Measurements from ENCODE around the gene SYT1.

The SYT1 gene

DNA sequence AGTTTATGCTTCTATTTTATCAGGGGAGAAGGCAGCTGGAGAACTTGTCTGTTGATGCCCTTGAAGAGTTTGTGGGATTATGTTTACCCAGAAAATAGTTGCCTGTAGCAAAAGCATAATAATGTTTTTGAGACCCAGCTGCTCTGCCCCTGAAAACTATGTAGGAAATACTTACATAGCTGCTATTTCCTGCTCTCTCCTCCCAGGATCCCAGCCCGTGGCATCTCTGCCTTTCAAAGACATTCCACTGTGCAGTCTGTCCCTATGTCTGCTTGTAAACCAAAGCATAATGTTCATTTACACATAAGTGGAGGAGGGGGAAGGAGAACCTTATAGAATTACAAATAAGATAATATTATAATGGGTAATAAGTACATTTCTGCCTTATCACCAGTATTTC is 198.7 kb downstream of the SYT1 start:
- DNase-seq: no peak

DNA sequence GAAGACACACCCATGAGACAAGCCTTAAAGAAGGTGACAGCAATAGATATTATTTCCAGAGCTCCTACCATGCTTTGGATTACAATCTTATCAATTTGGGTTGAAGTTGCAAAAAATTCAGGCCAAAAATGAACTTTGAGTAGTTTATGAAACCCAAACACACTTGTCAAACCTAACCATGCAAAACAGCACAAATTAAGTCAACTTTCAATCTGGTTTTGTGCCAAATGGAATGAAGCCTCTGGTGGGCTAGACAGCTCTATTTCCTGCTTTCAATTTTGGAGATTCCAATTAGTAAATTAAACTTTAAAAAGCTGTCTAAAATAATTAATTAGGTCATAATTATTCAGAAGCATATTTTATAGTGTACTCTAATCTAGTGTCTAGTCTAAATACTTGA is 203.4 kb downstream of the SYT1 start:
- DNase-seq: no peak

DNA sequence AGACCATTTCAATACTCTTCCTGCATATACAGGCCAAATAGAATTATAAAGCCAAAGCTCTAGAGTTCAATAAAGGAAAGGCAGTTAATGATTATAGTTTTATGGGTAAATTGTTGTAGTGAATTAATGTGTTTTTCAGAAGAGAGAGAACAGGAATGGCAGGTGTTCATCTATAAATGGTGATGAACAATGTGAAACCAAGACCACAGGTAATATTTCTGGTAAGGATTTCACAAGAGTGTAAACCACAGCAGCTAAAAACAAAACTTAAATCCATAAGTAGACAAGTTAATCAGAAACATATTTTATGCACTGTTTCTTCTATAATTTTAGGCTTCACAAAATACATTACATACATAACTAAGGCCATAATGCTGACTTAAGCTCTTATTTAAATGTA is 204.4 kb downstream of the SYT1 start:
- DNase-seq: no peak

DNA sequence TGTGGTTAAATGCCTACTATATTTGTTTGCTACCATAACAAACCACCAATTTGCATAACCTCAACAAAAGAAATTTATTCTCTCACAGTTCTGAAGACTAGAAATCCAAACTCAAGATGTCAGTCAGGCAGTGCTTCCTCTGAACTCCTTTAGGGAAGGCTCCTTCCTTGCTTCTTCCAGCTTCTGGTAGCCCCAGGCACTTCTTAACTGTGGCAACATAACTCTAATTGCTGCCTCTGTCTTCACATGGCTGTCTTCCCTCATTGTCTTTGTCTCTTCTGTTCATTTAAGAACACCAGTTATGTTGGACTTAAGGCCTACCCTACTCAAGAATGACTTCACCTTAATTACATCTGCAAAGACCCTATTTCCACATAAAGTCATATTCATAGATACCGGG is 206.9 kb downstream of the SYT1 start:
- DNase-seq: no peak

DNA sequence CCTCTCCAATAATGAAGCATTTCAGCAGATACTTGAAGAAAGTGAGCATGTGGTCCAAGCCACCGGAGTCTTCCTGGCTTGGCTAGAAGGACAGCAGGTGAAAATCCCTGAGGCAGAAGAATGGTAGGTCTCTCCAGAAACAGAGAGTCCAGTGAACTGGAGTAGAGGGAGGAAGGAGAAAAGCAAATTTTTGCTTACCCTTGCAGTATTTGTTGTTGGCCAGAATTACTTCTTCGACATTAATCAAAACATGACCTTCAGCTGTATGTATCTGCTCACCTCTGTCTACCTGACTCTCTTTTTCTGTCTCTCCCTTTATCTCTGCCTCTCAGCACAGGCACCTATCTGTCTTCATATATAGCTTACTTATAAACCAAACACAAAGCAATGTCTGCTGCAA is 208.9 kb downstream of the SYT1 start:
- no peak for DNase-seq

DNA sequence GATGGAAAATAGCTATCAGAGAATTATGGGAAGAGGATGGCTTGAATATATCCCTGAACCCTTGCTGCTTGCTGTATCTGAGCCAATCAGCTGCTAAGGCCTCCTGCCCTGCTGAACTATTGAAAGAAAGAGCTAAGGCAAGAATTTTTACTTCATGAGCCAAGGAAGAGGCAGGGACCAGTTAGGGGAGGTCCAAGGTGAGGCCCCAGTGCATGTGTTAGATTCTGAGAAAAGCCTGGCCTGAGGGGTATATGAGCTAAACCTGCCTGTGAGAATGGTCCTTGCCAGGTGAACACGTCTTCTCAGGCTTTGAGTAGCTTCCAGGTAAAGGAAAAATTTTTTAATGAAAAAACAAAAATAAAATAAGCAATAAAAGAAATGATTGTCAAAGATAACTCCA is 218.0 kb downstream of the SYT1 start:
- DNase-seq: no peak

DNA sequence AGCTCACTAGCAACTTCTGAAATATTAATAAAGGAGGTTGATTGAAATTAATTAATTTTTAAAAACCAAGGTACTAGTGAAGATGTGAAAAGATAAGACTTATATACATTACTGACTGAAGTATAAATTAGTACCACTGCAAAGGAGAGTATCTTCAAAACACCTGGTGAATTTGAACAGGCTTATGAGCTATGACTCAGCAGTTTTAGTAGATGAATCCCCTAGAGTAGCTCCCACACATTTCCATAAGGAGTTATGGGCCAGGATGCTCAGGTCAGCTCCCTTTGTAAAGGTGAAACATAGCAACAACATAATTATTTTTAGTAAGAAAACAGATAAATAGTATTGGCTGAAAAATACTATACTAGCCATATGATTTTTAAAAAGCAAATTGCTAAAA is 218.6 kb downstream of the SYT1 start:
- no peak for DNase-seq

DNA sequence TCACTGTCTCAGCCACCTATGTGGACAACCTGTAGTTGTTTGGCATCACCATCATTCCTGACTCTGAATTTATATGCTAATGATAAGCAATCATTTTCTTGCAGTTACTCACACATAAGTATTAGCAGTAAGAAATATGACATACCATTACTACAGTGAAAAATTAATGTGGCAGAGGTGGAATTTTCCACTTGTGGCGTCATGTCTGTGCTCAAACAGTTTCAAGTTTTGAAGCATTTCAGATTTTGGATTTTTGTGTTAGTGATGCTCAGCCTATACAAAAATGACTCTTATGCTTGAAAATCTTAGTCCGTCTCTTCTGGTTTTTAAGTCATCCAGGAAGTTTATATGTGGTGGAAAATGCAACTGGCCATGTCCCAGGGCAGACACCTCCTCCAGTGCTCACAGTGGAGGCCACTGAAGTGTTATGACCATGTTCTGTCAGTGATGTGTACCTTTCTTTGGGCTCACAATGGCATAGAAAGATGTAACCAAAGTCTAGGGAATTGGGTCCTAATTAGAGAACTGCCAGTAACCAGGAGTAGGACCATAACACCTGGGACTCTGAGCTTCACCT is 220.6 kb downstream of the SYT1 start:
- no peak for DNase-seq

DNA sequence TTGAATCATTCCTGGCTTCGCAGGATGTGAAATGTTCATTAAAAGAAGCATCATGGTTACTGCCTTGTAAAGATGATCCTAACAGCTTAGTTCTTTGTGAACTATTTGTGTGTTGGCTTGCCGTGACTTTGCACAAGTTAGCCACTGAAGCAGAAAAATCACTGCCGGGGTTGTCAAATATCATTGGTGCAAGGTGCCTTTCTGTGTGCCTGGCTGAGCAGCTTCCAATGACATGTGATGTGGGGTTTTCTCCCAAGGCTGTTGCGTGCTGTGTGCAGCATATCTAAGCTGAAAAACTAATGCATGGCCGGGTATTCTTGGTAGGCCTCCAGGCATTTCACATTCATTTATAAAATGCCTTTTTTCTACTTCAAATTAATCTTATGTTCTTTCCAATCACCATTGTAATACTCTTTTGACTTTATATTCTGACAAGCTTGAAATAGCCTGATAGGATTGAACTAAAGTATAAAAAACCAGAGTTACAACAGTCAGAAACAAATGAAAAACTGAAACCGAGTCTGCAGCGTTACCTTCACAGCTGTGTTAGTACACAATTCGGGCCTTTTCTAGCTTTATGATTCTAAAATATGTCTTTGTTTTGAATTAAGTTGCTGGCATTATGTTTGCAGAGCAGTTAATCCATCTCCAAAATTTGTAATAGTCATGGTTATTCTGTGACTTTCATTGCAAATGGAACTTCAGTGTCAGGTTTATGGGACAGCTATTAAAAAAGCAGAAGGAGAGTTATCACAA is 222.1 kb downstream of the SYT1 start:
- DNase-seq: no peak

DNA sequence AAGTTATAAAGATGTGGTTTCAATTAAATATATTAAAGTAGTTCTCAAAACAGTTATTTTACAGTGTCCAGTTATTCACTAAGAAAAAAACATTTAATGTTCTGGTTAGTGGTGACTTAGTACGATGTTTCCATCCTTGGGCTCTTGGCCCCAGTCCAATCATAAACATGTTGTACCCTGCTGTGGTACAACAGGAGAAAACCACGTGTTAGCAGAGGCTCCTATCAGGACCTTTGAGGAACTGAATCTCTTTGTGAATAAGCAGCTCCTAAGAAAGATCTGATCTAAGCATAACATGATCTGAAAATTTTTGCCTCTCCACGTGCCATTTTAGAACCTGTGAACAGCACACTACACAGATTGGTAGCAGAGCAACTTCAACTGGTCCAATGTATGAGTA is 234.0 kb downstream of the SYT1 start:
- no peak for DNase-seq

DNA sequence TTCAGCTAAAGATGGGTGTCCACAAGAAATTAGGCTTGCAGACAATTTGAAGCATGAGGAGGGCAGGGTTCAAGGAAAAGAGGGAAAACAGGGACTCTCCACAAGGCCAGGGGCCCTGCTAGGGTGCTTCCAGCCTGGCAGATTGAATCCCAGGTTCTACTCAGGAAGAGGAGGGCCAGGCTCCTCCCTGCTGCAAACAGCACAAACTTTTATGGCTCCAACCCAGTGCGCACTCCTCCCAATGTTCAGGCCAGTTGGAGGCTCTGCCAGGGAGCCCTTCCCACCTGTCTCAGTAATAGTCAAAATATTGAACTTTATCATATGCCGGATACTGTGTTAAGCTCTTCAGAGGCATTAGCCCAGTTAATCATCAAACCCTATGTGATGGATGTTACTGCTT is 244.4 kb downstream of the SYT1 start:
- no peak for DNase-seq

DNA sequence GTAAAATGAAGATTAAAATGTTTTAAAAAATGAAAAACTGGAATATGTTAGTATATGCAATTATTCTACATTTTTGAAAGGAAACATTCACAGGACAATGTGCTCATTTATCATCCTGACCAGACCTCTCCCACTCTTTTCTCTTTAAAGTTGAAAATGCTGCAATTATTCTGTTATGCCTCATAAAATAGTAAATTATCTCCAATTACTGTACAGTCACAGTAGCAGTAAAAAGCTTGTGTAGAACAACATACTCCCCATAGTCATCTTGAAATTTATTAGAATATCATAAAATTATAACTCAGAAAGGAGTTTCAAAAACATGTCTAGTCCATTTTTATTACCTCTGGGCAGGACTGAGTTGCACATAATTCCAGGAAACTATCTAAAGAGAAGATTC is 250.3 kb downstream of the SYT1 start:
- no peak for DNase-seq

DNA sequence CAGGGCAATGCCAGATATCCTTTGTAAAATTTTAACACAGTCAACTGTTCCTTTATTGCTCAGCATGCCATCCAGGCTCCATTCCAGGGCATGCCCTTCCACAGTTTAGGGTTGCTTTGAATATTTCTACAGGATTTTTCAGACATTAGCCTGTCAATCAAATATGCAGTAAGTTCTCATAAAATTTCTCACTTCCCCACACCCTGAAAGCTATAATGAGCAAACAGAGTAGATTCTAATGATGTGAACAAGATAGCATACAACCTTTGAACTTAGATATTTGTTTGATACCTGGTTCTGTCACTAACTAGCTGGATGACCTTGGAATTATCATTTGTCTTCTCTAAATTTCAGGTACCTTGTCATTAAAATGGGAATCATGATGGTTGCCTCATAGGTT is 251.2 kb downstream of the SYT1 start:
- DNase-seq: no peak

DNA sequence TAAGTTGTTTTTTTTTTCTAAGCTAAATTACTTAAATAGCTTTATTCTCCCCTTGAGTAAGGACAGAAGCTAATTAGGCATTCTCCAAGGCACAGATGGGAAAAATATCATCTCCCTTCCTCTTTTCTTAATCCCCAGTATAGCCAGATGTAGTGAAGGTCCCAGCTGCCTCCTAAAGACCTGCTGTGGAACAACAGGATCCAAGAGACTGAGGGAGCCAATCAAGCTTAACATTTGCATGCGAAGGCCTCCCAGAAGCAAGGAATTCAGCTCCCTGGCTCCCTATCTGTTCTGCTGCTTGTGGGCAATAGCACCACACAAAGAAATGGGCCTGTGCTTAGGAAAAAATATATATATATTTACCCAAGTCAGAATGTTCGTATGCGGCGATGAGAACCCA is 255.2 kb downstream of the SYT1 start:
- DNase-seq: no peak

DNA sequence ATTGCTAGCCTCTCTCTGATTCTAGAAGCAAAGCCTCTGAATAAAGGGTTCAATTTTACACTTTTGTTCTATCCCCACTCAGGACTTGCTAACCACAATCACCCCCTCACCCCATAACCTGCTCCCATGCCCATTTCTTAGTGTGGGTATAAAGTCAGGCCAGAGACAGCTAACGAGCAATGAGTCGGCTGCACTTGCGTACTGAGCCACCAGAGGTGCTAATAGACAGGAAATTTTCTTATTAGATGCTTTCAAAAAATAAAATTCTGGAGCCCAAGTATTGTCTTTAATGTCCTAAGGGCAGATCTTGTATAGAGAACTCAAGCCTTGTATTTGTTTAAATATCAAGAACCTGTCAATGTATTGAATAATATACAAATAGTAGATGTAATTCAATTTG is 256.9 kb downstream of the SYT1 start:
- no peak for DNase-seq

DNA sequence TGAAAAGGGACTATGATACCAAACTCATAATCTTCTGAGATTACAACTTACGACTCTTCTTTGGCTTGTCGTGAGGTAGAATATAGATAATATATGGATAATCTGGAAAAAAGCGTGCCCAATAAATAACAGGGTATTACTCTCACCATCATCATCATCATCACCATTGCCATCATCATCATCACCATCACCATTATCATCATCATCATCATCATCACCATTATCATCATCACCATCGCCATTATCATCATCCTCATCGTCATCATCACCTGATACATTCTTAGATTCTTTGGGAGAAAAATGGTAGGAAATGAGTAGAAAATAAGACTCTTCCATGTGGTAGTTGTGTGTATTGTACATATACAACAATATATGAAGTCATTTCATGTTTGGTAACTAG is 259.8 kb downstream of the SYT1 start:
- no peak for DNase-seq

DNA sequence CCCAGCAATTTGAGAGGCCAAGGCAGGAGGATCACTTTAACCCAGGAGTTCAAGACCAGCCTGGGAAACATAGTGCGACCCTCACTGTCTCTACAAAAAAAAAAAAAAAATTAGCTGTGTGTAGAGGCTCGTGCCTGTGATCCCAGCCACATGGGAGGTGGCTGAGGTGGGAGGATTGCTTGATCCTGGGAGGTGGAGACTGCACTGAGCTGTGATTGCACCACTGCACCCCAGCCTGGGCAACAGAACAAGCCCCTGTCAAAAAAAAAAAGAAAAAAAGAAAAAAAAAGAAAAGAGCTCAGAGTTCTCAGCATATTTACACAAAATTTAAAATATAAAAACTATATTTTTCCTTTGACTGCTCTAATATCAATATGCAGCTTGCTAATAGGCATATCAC is 260.8 kb downstream of the SYT1 start:
- no peak for DNase-seq

DNA sequence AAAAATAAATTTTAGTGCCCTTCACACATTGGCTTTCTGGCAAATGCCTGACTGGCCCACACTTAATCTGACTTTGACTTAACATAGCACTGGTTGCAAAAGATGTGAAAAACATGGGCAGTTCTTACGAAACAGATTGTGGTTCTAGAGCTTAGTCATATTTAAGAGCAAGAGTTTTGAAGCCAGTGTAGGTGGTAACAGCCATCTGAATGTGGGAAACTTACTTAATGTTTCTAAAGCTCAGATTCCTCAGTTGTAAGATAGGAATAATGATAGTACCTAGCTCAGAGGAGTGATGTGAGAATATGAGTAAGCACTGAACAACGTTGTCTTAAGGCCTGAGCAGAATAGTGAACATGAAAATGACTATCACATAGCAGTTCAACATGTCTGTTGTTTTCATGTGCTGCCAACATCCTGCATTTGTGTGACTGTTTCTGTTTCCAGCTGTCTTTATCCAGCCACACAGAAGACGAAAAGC is 262.7 kb downstream of the SYT1 start:
- no peak for DNase-seq

DNA sequence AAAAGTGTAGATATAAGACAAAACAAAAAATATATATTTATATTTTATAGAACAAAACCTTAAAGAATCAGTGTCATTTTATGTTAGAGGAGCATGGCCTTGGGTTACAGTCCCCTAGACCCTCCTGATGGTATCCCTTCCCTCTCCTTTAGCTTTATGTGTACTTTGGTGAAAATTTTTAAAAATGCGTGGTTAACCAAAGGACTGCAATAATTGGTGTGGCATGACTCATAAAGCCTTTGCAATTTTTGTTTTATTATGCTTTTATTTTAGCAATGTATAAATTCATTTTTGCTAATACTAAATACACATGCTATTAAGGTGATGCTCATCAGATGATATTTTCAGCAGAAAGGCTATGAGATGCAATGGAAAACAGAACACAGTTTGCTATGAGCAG is 264.4 kb downstream of the SYT1 start:
- DNase-seq: no peak

DNA sequence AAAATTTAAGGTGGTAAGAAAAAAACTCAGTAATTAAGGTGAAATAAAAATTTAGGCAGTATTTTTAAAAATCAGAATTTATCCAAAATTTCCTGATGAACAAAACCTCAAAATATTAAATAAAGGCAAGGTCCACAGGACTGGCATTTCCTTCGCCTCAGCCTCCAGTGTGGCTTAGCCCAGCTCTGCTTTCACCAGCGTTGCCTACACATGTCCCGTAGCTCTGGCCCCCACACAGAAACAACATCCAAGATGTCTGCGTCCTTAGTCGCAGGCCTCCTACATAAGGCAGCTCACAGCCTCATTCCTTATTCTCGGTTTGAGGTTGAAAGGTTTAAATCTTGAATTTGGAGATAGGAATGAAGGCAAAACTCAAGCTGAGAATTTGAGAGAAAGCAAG is 274.3 kb downstream of the SYT1 start:
- no peak for DNase-seq

DNA sequence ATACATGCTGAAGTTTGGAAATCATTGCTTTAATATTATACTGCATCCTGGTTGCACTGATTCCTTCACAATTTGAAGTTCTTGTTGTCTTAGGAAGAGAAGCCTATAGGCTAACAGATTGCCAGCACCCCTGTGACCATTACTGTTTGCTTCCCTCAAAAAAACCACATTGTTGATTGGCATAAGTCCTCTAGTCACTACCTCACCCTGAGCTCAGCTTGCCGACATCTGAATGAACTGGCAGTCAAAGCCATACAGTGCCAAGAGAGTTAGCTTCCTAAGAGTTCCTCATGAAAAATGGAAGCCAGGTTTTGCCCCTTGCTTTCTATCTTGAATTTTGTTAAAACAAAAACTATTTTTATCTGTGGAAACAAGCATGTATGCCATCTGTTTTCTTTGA is 276.1 kb downstream of the SYT1 start:
- DNase-seq: no peak

DNA sequence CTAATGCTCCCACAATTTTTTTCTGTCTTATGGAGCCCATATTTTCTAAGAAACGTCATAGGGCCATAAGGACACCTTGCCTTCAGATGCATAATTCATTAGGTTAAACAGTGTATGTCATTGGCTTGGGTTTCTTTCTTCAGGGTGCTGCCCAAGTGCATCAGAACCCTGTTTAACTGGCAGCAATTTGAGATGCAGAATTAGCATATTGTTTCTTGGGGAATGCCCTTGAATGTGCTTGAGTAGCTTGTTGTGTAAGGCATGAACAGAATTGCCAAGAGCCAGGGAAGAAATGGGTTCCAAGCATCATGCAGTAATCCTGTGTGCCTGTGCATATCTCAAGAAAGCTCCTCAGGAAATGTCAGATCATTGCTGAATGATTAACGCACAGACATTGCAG is 277.2 kb downstream of the SYT1 start:
- DNase-seq: no peak

DNA sequence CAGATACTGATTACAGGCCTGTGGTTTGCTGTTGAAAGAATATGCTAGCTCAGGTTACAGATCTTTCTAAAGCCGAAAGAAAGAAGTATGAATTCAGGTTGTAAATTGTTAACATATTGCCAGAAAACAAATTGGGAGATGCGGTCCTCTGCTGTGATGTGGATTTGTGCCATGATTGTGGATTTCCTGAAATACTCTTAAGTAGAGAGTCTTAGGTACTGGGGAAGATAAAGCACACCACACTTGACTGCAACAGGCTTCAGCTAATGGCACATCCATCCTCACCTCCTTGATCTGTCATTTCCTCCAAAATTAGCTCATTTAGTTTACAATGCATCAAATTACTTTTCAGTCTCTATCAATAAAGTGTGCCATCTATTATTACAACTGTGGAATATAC is 279.2 kb downstream of the SYT1 start:
- DNase-seq: no peak

DNA sequence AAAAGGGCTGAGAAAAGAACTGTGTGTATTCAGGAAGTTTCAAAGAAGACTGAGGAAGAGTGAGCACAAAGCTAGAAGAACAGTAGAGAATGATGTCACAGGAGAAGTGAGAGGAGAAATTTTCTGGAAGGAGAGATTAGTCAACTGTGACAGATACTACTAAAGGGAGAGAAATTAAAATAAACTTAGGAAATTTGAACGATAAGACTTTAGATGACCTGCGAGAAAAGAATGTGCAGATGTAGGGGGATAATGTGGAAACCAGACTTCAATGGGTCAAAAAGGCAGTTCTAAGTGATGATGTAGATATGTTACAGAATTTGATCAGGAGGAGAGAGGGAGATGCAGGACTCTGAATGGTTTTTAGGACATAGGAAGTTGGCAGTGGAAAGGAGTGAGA is 287.4 kb downstream of the SYT1 start:
- DNase-seq: no peak

DNA sequence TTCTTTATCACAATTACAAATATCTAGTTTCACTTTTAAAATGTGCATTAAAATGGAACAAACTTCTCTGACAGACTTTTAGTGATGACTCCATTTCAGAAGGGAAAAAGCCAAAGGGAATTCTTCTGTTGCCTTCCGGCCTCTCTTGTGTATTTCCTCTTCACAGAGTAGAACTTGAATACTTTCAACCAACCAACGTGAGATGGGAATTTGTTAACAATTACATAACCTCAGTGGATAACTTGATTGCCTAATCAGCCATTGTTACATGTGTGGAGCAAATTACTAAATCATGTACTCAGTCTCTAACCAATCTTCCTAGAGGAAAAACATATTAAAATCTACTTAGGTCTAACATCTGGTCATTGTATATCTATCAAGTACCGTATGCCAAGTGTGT is 291.1 kb downstream of the SYT1 start:
- no peak for DNase-seq
